NCI-H2171 (cell line): ENCODE data around the gene NEK1.

Source experiments
- DNase-seq: peaks from one replicate; lab custom pipeline; 2025; lab: John Stamatoyannopoulos, UW

NEK1 gene

DNA sequence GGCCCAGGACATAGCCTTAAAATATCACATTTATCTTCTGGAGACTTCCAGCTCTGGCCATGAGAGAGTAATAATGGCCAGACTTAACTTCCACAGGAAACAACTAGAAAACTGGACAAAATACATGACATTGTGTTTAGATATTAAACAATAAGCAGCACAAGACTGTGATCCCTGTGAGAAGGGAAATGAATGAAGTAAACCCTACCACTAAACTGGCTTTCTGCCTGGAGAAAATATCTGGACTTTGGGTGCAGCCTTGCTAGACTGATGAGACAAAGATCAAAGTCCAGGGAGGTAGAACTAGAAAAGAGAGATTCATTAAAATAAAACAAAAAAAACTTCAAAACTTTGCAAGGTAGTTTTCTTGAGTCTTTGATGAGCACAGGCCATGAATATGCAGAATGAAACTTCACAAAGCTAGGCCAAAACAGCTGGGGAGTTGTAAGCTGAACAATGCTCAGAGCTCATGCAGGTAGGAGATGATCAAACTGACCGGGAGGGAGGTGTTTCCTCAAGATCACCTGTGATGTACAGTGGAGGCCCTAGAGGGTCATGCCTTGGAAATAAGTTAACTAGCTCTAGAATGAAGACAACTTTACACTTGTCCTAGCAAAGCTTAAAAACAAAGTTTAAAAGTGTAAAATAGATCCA, 194.6 kb downstream of the NEK1 start:
- DNase-seq, result no peak

- no peak for DNase-seq
These were observed 195.4 kb downstream of the NEK1 start for GRCh38 chr4:169416997-169417396.

DNA sequence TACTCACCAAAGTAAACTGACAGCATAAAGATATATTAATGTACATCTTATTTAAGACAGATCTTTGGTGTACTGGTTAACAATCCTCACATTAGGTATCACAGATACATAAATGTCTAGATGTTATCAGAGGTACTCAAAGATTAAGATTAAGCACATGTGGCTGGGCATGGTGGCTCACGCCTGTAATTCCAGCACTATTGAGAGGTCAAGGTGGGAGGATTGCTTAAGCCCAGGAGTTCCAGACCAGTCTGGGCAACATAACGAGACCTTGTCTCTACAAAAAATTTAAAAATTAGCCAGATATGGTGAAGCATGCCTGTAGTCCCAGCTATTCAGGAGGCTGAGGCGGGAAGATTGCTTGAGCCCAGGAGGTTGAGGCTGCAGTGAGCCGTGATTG, 195.9 kb downstream of the NEK1 start:
- no peak for DNase-seq

DNA sequence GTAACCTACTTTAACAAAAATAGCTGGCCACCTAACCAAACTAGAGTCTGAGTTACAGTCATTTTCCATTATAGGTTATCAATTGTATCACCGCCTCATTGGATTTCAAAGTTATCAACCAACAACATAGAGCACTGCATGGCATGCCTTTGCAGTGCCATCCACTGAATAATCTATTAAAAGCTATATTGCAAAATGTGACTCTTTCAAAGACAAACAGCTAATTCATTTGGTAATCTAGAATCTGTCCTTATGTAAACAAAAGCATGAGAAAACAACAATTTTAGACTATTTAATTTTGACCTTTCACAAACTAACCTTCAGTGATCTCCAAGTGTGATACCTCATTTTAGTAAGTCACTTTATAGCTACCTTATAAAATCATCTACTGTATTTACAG, 197.5 kb downstream of the NEK1 start:
- no peak for DNase-seq

DNA sequence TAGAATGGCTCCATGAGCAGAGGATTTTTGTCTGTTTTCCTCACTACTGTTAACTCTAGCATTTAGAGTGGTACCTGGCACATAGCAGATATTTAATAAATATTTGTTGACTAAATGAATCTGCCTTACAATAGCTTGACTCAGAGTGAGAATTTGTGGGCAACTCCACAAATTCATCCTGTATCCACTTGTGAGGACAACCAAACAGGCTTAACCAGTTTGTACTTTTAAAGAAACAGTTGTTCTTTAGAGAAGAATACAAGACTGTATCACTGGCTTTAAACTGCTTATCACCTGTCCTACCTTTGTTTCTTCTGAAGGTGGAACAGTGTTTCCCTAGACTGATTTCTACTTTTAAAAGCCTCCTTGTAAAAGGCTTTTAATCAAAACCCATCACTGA, 200.3 kb downstream of the NEK1 start:
- no peak for DNase-seq

DNA sequence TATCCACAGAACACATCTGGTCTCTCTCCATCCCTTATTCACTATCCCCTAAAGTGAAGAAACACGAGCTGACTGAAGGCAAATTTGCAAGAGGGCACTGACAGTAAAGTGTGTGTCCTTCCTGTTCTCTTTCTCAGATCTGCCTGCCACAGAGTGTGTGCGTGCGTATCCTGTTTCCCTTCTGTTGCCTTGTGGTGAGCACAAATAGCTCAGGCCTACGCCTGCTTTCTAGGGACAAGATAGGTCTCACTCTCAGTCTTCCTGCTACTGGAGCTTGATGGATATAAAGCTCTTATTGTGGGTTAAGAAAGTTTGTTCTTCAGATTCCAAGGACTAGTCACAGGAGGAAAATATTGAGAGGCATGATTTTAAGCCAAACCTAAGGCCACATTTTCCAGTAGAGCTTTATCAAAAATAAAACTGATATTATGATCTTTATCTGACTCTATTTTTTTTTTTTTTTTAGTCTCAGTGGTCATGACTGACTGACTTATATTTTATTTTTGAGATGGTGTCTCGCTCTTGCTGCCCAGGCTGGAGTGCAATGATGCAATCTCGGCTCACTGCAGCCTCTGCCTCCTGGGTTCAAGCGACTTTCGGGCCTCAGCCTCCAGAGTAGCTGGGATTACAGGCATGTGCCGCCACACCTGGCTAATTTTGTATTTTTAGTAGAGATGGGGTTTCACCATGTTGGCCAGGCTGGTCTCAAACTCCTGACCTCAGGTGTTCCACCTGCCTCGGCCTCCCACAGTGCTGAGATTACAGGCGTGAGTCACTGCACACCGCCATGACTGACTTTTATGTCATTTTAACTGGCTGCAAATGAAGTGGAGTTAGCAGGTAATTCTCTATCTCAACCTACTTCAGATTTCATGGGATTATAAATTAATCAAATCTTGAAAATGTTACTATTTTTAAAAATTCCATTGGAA, 201.3 kb downstream of the NEK1 start:
- DNase-seq, result no peak

DNA sequence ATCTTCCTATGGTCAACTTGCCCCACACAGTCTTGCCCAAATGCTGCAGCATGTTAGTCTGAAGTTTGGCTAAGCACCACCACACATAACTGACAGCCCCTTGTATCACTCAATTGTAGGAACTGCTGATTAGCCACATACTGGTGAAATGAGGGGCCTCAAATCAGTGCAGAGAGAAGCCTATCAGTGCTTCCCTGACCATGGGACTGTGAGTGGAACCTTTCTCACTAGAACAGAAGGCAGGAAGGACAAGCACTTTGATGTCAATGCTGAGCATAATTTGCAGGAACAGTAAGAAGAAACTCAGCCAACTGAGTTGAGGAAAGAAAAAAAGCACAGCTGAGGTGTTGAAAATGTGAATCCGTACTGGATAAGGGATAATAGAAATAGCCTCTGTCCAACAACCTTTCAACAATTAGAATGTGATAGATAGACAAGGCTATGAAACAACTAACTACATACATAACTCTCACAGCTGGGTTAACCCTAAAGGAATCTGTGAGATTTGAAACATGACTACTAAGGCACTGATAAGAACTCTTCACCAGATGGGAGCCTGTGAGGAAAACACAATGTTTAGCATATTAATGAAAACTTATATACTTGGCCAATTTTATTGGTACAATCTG, 205.1 kb downstream of the NEK1 start:
- DNase-seq, result no peak

GRCh38 chr4:169404960-169405359, 207.4 kb downstream of the NEK1 start:
- no peak for DNase-seq

- no peak for DNase-seq
These were observed 211.6 kb downstream of the NEK1 start for GRCh38 chr4:169400832-169401231.

DNA sequence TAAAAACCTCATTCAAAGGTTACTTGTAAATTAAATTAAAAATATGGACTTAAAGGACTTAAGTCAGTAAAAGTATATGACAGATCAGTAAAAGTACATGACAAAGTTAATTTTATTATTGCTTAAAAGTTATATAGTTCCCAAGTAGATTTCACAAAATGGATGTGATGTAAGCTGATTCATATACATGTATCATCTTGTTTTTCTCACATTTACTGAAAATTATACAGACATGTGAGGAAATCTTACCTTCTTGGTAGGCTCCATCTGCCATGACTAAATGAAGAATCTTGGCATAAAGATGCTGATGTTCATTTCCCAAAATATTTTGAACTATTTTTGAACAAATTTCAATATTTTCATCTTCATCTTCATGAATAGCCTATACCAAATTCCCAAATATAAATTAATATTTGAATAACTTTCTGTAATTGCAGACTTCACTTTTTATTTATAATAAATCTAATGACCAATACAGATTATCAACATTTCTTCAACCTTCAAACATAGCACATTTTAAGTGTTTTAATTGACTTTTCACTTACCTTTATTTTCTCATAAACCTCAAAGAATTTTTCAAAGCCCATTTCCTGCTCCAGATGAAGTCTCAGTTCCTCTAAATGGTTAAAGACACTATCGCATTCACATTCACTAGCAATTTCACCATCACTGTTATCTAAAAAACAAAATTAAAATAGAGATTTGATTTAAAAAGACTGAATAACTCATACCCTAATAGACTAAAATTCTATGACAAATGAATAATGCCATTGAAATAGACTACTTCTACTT, 212.2 kb downstream of the NEK1 start:
- DNase-seq, result no peak

DNA sequence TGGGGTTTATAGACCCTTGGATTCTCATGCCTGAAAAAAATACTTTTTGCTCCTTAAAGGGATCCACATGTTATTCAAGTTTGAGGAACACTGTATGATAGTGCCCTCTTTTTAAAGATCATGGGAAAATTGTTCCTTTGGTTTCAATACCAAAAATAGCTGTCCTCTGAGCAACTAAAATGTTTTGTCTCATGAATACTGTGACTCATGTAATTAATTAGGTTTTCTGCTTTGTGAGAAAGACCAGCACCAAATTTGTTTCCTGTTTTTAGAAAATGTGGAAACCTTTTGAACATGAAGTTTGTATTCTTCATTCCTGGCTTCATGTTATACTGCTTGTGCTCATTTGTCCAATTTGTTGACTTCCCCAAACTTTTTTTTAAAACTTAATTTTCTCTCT, 214.1 kb downstream of the NEK1 start:
- DNase-seq, result no peak

GRCh38 chr4:169397762-169398161, 214.6 kb downstream of the NEK1 start:
- no peak for DNase-seq

DNA sequence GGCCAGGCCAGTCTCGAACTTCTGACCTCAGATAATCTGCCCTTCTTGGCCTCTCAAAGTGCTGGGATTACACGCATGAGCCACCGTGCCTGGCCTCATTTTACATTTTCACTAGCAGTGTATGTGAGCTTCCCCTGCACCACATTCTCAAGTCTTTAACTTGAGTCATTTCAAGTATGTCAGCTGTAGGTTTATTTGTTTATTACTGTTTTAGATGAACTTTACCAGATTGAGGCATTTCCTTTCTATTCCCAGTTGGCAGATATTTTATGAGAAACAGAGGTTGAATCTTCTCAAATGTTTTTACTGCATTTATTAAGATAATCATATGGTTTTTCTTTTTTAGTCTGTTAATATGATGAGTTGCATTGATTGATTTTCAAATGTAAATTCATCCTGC, 227.0 kb downstream of the NEK1 start:
- DNase-seq, result no peak

- no peak for DNase-seq
These were observed 227.6 kb downstream of the NEK1 start for GRCh38 chr4:169384779-169385178.

DNA sequence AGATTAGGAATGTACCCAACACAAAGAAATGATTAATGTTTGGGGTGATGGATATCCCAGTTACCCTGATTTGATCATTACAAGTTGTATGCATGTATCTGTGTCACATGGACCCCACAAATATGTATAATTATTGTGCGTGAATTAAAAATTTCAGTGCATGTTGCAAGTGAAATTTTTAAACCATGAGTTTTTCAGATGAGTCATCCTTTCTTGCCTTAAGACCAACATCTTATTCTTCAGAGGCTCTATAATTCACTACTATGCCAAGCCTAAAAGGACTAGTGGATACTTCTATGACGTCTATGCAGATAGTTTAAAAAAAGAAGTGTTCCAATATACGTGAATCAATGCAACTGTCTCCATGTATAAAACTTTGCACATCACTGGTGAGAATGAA, 228.7 kb downstream of the NEK1 start:
- DNase-seq, result no peak

DNA sequence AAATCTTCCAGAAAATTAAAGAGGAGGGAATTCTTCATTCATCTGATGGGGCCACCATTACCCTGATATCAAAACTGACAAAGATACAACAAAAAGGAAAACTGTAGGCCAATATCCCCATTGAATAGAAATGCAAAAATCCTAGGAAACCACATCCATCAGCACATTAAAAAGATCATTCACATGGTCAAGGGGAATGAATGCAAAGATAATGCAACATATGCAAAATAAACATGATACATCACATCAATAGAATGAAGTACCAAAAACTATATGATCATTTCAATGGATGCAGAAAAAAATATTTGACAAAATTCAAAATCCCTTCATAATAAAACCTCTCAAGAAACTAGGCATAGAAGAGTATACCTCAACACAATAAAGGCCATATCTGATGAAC, 232.7 kb downstream of the NEK1 start:
- no peak for DNase-seq

DNA sequence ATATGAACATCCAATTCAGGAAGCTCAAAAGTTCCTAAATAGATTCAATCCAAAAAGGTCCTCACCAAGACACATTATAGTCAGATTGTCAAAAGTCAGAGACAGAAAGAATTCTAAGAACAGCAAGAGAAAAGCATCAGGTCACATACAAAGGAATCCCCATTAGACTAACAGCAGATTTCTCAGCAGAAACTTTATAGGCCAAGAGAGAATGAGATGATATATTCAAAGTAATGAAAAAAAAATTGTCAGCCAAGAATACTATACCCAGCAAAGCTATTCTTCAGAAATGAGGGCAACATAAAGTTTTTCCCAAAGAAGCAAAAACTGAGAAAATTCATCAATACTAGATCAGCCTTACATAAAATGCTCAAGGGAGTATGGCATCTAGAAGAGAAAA, 235.0 kb downstream of the NEK1 start:
- DNase-seq, result no peak

- no peak for DNase-seq
These were observed 236.0 kb downstream of the NEK1 start for GRCh38 chr4:169376421-169376820.

DNA sequence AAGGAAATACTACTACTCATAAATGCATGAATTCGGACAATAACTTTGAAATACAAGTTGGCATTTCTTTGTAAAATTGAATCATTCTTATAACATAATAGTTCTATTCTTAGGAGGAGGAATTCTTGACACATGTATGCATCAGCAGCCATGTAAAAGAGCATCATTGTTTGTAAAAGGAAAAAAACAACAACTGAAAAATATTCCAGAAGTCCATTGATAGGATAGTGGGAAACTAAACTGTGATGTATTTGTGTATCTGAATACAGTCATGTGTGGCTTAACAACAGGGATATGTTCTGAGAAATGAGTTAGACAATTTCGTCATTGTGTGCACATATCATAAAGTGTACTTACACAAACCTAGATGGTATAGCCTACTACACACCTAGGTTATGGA, 239.6 kb downstream of the NEK1 start:
- DNase-seq, result no peak

DNA sequence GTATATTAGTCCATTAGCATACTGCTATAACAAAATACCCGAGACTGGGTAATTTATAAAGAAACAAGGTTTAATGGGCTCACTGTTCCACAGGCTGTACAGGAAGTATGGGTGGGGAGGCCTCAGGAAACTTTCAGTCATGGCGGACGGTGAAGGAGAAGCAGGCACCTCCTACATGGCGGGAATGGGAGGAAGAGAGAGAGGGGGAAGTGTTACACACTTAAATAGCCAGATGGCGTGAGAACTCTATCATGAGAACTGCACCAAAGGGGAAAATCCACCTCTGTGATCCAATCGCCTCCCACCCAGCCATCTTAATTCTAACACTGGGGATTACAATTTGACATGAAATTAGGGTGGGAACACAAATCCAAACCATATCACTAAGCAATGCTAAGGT, 242.7 kb downstream of the NEK1 start:
- no peak for DNase-seq

DNA sequence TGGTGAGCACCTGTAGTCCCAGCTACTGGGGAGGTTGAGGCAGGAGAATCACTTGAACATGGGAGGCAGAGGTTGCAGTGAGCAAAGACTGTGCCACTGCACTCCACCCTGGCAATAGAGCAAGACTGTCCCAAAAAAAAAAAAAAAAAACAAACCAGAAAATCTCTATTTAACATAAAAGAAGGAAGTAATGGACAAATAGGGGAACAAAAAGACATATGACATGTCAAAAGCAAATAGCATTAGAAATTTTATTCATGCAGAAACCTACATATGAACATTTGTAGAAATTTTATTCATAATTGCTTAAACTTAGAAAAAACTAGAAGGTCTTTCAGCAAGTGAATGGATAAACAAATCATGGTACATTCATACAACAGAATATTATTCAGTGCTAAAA, 244.6 kb downstream of the NEK1 start:
- DNase-seq, result no peak

DNA sequence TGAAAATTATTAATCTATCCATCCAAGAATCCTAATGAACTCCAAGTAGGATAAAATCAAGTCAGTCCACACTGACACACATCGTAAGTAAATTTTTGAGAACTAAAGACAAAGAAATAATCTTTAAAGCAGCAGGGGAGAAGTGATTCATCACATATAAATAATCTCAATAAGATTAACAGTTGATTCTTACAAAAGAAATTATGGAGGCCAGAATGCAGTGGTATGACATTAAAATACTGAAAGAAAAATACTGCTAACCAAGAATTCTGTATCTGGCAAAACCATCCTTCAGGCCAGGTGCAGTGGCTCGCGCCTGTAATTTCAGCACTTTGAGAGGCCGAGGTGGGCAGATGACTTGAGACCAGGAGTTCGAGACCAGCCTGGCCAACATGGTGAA, 245.6 kb downstream of the NEK1 start:
- no peak for DNase-seq
